Mammary epithelial cell (primary cell): ENCODE measurements around the gene KLHL35.

Source experiments
- EZH2 ChIP-seq: IDR thresholded peaks from 2 replicates; pipeline ENCODE4 v1.6.1; 2012; ENCODE audit warnings: low read length, inconsistent platforms, borderline replicate concordance
- TF ChIP-seq, protein P1 (sequence below), 2 donors: IDR thresholded peaks in 1 of 2; conservative IDR thresholded peaks in 1 of 2; 2 replicates each; pipeline ENCODE4 v1.5.1; 2011 to 2012; ENCODE audit warnings: inconsistent platforms in 2 of 2, low read length in 2 of 2, mild to moderate bottlenecking in 2 of 2, control low read depth in 1 of 2, low read depth in 1 of 2; ENCODE audit not compliant: insufficient read depth in 1 of 2; ENCODE audit errors: extremely low read depth in 1 of 2

DNA sequence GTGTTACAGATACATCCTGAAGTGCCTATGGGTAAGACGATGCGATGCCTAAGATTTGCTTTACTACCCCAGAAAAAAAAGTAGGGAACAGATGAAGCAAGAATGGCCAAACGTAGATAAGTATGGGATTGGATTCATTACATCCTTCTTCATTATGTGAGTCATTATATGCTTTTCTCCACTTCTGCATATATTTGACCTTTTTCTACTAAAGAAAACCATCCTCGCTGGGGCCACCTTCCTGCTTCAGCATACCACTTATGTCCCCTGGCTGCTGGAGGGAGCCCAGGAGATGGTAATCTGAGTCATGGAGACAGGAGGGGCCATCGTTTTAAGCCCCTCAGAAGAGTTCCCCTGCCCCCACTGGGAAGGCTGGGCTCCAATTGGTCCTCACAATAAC is 14.4 kb upstream of the KLHL35 start:
- no peak for TF ChIP-seq EZH2
- TF ChIP-seq, protein P1, sequence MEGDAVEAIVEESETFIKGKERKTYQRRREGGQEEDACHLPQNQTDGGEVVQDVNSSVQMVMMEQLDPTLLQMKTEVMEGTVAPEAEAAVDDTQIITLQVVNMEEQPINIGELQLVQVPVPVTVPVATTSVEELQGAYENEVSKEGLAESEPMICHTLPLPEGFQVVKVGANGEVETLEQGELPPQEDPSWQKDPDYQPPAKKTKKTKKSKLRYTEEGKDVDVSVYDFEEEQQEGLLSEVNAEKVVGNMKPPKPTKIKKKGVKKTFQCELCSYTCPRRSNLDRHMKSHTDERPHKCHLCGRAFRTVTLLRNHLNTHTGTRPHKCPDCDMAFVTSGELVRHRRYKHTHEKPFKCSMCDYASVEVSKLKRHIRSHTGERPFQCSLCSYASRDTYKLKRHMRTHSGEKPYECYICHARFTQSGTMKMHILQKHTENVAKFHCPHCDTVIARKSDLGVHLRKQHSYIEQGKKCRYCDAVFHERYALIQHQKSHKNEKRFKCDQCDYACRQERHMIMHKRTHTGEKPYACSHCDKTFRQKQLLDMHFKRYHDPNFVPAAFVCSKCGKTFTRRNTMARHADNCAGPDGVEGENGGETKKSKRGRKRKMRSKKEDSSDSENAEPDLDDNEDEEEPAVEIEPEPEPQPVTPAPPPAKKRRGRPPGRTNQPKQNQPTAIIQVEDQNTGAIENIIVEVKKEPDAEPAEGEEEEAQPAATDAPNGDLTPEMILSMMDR (conservative IDR thresholded peaks at IDR 0.05 in 1 of 2, IDR thresholded peaks at IDR 0.05 in 1 of 2; ENCODE audit: extremely low read depth in 1 of 2, insufficient read depth in 1 of 2, low read depth in 1 of 2, low read length in 2 of 2), result no peak
